Nephron (organoid): ENCODE measurements around the gene SLC22A31.

ENCODE experiments used
- H3K27ac Mint-ChIP-seq, 3 experiments: 2 replicates each; pipeline ENCODE4 v1.8.0; 2020; ENCODE audit warnings: mixed read lengths in 3 of 3, mild to moderate bottlenecking in 2 of 3, moderate library complexity in 1 of 3
- H3K27me3 Mint-ChIP-seq: 2 replicates; pipeline ENCODE4 v1.8.0; 2021; ENCODE audit warnings: low read depth, mild to moderate bottlenecking, moderate library complexity, mixed read lengths
- H3K36me3 Mint-ChIP-seq: 2 replicates; pipeline ENCODE4 v1.8.0; 2020; ENCODE audit warnings: low read depth, mixed read lengths
- H3K4me1 Mint-ChIP-seq: 2 replicates; pipeline ENCODE4 v1.8.0; 2020; ENCODE audit warnings: mixed read lengths
- H3K4me3 Mint-ChIP-seq, 3 experiments: 2 replicates each; pipeline ENCODE4 v1.8.0; 2020; ENCODE audit warnings: mild to moderate bottlenecking in 3 of 3, mixed read lengths in 3 of 3, moderate library complexity in 2 of 3
- H3K9me3 Mint-ChIP-seq: 2 replicates; pipeline ENCODE4 v1.8.0; 2020; ENCODE audit warnings: mixed read lengths
- TF ChIP-seq, protein P1 (sequence below), 3 experiments: fragments of 200-600 bp; sonication (generic); IDR thresholded peaks; one replicate each; pipeline ENCODE4 v1.5.0; 2021; ENCODE audit warnings: antibody characterized with exemption in 3 of 3; ENCODE audit not compliant: unreplicated experiment in 3 of 3

SLC22A31 gene

DNA sequence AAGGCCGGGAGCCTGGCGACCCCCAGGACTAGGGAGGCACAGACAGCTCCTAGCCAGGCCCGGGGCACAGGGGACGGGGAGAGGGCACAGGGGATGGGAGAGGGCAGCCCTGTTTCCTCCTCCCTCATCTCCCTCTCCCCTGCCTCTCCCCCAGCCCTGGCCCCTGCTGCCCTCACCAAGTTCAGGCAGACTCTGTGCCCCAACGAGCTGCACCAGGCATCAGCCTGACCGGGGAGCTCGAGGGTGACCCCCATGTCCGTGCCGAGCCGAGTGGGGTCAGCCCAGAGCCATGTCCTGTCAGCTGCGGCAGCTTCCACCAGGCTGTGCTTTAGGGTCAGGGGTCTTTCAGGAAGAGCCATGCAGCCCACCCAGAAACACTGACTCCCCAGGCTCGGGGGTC, 22.8 kb downstream of the SLC22A31 start:
- Mint-ChIP-seq H3K27ac (no peak overlapping the region), H3K4me3 (no peak overlapping the region), H3K27me3 (peaks cover 7% of the 10 kb centered on the region), H3K36me3 (no peaks in the 10 kb centered on the region), H3K4me1 (peaks cover 5% of the 10 kb centered on the region), H3K9me3 (no peaks in the 10 kb centered on the region)
- TF ChIP-seq, protein P1, sequence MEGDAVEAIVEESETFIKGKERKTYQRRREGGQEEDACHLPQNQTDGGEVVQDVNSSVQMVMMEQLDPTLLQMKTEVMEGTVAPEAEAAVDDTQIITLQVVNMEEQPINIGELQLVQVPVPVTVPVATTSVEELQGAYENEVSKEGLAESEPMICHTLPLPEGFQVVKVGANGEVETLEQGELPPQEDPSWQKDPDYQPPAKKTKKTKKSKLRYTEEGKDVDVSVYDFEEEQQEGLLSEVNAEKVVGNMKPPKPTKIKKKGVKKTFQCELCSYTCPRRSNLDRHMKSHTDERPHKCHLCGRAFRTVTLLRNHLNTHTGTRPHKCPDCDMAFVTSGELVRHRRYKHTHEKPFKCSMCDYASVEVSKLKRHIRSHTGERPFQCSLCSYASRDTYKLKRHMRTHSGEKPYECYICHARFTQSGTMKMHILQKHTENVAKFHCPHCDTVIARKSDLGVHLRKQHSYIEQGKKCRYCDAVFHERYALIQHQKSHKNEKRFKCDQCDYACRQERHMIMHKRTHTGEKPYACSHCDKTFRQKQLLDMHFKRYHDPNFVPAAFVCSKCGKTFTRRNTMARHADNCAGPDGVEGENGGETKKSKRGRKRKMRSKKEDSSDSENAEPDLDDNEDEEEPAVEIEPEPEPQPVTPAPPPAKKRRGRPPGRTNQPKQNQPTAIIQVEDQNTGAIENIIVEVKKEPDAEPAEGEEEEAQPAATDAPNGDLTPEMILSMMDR (IDR thresholded peaks at IDR 0.05; ENCODE audit: unreplicated experiment in 3 of 3), result no peak

DNA sequence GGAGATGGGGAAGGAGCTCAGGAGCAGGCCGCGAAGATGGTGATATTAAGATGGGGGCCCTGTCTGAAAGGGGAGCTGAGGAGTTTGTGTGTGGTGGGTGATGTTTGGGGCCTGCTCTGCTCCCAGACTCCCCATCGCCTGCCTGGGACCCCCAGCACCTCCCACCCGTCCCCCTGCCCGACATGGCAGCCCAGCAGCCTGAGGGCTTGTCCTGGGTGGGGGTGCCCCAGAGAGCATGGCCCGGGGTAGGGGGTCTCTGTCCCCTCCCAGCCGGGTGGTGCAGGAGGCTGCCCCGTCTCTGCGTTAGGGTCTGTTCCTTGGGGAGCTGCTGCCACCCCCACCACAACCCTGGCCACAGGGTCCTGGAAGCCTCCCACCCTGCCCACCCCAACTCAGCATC, 23.6 kb downstream of the SLC22A31 start:
- Mint-ChIP-seq H3K9me3 (no peaks in the 10 kb centered on the region), H3K27ac (no peak overlapping the region), H3K36me3 (no peaks in the 10 kb centered on the region), H3K27me3 (peaks cover 8% of the 10 kb centered on the region), H3K4me1 (peaks cover 5% of the 10 kb centered on the region), H3K4me3 (no peak overlapping the region)
- TF ChIP-seq, protein P1 (IDR thresholded peaks at IDR 0.05; ENCODE audit: unreplicated experiment in 3 of 3), result no peak

DNA sequence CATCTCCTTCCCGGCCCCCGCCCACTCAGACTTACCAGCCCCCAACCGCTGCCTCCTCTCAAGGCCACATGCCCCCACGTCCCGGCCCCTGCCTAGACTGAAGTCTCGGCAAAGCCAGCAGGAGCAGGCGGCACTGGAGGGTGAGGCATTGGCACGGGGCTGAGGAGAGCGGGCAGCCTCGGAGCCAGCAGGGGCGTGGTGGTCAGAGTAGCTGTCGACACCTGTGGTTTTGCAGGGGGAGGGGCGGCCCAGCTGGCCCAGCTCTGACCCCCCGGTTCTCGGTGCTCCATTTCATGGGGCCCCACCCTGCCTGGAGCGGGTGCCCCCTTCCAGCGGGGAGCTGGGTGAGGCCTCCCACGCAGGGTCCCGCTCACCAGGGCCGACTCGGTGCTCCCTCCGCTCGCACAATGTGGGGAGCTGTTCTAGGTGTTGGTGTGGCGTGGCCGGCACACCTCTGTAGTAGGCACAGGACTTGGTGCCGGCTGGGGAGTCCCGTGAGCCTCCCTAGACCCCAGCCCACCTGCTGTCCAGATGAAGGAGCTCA, 24.1 kb downstream of the SLC22A31 start:
- H3K9me3 Mint-ChIP-seq, result no peaks in the 10 kb centered on the region

DNA sequence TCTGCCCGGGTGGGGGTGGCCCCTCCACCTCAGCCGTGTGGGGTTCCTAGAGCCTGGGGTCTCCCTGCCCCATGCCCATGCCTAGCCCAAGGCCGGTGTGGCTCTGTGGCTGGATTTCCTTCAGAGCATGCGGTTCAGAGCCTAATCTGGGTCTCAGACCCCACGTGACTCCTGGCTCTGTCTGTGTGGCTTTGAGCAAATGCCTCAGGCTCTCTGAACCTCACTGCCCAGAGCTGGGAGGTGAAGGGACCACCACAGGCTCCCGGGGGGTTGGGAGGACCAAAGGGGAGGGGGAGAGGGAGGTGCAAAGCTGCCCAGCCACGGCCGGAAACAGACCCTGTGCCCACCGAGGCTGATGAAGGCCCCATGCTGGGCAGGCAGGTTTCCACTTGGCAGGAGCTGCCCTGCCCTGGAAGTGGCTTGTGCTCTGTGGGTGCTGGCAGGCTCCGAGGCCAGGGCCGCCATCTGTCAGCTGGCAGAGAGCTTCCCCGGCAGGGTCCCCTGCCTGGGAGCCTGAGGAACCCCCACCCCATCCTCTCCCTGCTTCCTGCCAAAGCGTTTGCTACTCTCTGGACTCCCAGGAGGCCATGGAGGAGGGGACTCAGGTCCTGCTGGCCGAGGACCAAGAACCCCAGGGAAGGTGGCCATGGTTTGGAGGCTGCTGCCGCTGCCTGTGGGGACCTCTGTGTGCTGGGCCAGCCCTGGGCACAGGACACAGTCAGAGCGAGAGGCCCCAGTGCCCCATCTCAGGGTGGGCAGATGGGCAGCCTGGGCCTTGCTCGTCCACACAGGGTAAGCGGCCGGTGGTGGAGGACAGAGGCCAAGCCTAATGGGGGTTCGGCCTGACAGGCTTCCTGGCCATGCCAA, 24.8 kb downstream of the SLC22A31 start:
- H3K9me3 Mint-ChIP-seq, result no peaks in the 10 kb centered on the region
- peaks cover 10% of the 10 kb centered on the region for H3K4me1 Mint-ChIP-seq
- no peaks in the 10 kb centered on the region for H3K36me3 Mint-ChIP-seq
- TF ChIP-seq, protein P1 (IDR thresholded peaks at IDR 0.05; ENCODE audit: unreplicated experiment in 3 of 3), result no peak
- no peak overlapping the region for H3K27ac Mint-ChIP-seq
- H3K27me3 Mint-ChIP-seq, result peaks cover 10% of the 10 kb centered on the region
- peak overlapping the region in 1 of 3 experiments; percentile 65 for H3K4me3 Mint-ChIP-seq

More for the DNA sequence above, 24.1 kb downstream of the SLC22A31 start:
- H3K4me1 Mint-ChIP-seq, result peaks cover 5% of the 10 kb centered on the region
- no peak overlapping the region for H3K27ac Mint-ChIP-seq
- peaks cover 8% of the 10 kb centered on the region for H3K27me3 Mint-ChIP-seq
- TF ChIP-seq, protein P1 (IDR thresholded peaks at IDR 0.05; ENCODE audit: unreplicated experiment in 3 of 3), result no peak
- no peaks in the 10 kb centered on the region for H3K36me3 Mint-ChIP-seq
- peak overlapping the region in 1 of 3 experiments; percentile 19 for H3K4me3 Mint-ChIP-seq

DNA sequence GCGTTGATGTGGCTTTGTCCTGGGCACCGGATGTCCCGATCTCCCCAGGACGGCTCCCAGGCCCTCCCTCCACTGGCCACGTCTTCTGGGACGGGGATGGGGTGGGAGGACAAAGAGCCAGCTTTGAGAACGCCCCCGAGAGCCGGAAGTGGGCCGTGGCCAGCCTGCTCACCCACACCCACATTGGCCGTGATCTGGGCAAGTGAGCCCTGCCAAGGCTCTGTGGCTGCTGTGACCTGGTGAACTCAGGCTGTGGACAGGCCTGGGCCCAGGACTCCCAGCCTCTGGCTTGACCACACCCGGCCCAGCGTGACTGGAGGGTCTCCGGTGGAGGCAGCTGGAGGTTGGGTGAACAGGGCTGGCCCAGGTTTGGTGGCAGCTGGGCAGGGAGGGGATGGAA, 25.5 kb downstream of the SLC22A31 start:
- Mint-ChIP-seq H3K9me3 (no peaks in the 10 kb centered on the region), H3K27me3 (peaks cover 9% of the 10 kb centered on the region), H3K4me3 (peak overlapping the region in 1 of 3 experiments; percentile 90), H3K36me3 (no peaks in the 10 kb centered on the region), H3K27ac (no peak overlapping the region), H3K4me1 (peaks cover 10% of the 10 kb centered on the region)
- TF ChIP-seq, protein P1 (IDR thresholded peaks at IDR 0.05; ENCODE audit: unreplicated experiment in 3 of 3), result no peak
